Lower leg skin (tissue), 4 donors: Measurements from ENCODE around the gene EPYC. TPM values are rescaled to one million over a fixed set of nuclear protein-coding genes. Genes with fewer than 3 reads are reported as not detected.

Source experiments
- DNase-seq, 2 donors: peaks; one replicate each; pipeline ENCODE4 v3.0.0-alpha.2; 2019; ENCODE audit warnings: low spot score in 2 of 2
- H3K4me3 ChIP-seq: fragments of 200-600 bp; sonication (generic); 2 replicates; pipeline ENCODE4 v1.5.1; 2017; ENCODE audit warnings: mild to moderate bottlenecking, low read depth; ENCODE audit not compliant: poor library complexity, severe bottlenecking
- CTCF ChIP-seq, 3 donors: fragments of 450-650 bp; IDR thresholded peaks; one replicate each; pipeline ENCODE4 v1.5.1; 2016; ENCODE audit warnings: antibody characterized with exemption in 3 of 3, mild to moderate bottlenecking in 3 of 3, moderate library complexity in 2 of 3
- POLR2A ChIP-seq, 2 donors: fragments of 450-650 bp; IDR thresholded peaks; one replicate each; pipeline ENCODE4 v1.6.1; 2016 to 2017; ENCODE audit warnings: antibody characterized with exemption in 2 of 2, mild to moderate bottlenecking in 1 of 2, moderate library complexity in 1 of 2
- WGBS, 2 donors: methylation state at CpG; one replicate each; pipeline ENCODE4 v1.1.5; 2018; 5-methylcytosine and 5-hydroxymethylcytosine counted together
- intact Hi-C: fragments of 100-400 bp; cut with DNase I; formaldehyde crosslinking; loops from one replicate; pipeline ENCODE4 v1.15.0; 2023; ENCODE audit warnings: low total_unique reads
- total RNA-seq, 4 donors: library from RNA; depleted of rRNA; stranded (reverse); fragments of >200 nt; gene quantifications; one replicate each; pipeline ENCODE4 v1.1.0, GENCODE V29; 2016

Gene EPYC
- total RNA-seq, result not detected

- no peak for DNase-seq
- TF ChIP-seq POLR2A (IDR thresholded peaks at IDR 0.05), result no peak
- no peak for TF ChIP-seq CTCF (IDR thresholded peaks at IDR 0.05)
- intact Hi-C loops, result no loop called here
- H3K4me3 ChIP-seq, result no peak within 1 kb of the TSS
Observed at GRCh38 chr12:91004872-91005271, at the start of gene EPYC. EPYC (minus strand) TSS chr12:91004972; CDS start chr12:91002565, 2,407 bp downstream.

- no peak overlapping the region for H3K4me3 ChIP-seq
- intact Hi-C loops, result no loop called here
- DNase-seq, result no peak
- TF ChIP-seq CTCF (IDR thresholded peaks at IDR 0.05), result no peak
- no peak for TF ChIP-seq POLR2A (IDR thresholded peaks at IDR 0.05)
- WGBS, 2 donors, result 36 to 41% methylated on average over 4 of the region's 4 CpGs
Observed at GRCh38 chr12:91053951-91054715, 49.4 kb upstream of the EPYC start.

- intact Hi-C loops, result no loop called here
- TF ChIP-seq CTCF (IDR thresholded peaks at IDR 0.05) (no peak), POLR2A (IDR thresholded peaks at IDR 0.05) (no peak)
- H3K4me3 ChIP-seq, result no peak overlapping the region
- DNase-seq, result no peak
Observed at GRCh38 chr12:91052026-91052425, 47.3 kb upstream of the EPYC start.

- WGBS, 2 donors, result 74 to 86% methylated on average over 2 of the region's 2 CpGs
- DNase-seq, result no peak
- no peak for TF ChIP-seq POLR2A (IDR thresholded peaks at IDR 0.05)
- no peak for TF ChIP-seq CTCF (IDR thresholded peaks at IDR 0.05)
- intact Hi-C loops, result no loop called here
- no peak overlapping the region for H3K4me3 ChIP-seq
Observed at GRCh38 chr12:91044586-91044985, 39.8 kb upstream of the EPYC start.

- intact Hi-C loops, result no loop called here
- H3K4me3 ChIP-seq, result no peak overlapping the region
- DNase-seq, result no peak
- 77 to 84% methylated on average over 4 of the region's 4 CpGs for WGBS, 2 donors
- TF ChIP-seq POLR2A (IDR thresholded peaks at IDR 0.05) (no peak), CTCF (IDR thresholded peaks at IDR 0.05) (no peak)
Observed at GRCh38 chr12:91043408-91043807, 38.6 kb upstream of the EPYC start.
